Coronary artery (tissue), 2 donors: ENCODE data around the gene ACTR1A.

Experiments
- DNase-seq: peaks from one replicate; pipeline ENCODE4 v3.0.0-alpha.2; 2017; ENCODE audit warnings: low spot score
- H3K27ac ChIP-seq, 2 donors: fragments of 200-600 bp; sonication (generic); one replicate each; pipeline ENCODE4 v1.5.1; 2016 to 2019
- H3K4me3 ChIP-seq: fragments of 200-600 bp; sonication (generic); 2 replicates; pipeline ENCODE4 v1.5.1; 2016; ENCODE audit warnings: mild to moderate bottlenecking, moderate library complexity
- TF ChIP-seq, protein P1 (sequence below): fragments of 200-600 bp; sonication (generic); IDR thresholded peaks from one replicate; pipeline ENCODE4 v1.5.1; 2019; ENCODE audit warnings: antibody characterized with exemption

The ACTR1A gene

DNA sequence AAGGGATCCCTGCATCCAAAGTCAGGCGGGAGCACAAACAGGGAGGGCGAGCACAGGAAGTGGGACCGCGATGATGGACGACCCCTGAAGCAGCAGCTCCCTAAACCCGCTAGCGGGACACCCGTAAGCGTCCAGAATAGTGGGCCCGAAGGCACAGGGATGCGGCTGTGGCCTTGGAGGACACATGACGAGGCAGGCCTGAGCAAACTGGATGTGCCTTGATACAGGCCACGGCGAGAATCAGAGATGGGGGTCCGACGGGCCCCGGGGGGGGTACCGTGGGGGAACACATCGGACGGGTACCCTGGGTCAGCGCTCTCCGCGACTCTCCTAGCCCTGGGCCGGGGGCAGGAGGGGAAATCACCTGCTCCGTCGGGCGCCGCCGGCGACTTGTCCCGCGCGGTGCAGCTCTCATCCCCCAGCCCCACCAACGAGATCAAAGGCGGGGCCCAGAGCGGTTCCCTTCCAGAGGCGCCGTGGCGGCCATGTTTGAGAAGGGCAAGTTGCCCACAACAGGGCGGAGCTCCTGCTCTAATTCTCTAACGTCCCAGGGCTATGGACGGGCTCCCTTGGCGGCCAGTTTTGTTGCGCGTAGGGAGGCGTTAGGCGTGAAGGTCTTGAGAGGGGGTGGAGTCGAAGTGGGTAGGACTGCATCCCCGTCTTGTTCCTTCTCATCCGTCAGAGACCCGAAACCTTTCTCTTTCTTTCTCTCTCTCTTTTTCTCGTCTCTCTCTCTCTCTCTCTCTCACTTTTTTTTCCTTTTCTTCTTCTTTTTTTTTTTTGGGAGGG, 70.2 kb downstream of the ACTR1A start, which contains the start of gene CUEDC2:
Gene CUEDC2 (minus strand): TSS at position 413 of the 789 bp plus-strand sequence. CDS start 7,386 bp downstream, outside the sequence.
- TF ChIP-seq, protein P1, sequence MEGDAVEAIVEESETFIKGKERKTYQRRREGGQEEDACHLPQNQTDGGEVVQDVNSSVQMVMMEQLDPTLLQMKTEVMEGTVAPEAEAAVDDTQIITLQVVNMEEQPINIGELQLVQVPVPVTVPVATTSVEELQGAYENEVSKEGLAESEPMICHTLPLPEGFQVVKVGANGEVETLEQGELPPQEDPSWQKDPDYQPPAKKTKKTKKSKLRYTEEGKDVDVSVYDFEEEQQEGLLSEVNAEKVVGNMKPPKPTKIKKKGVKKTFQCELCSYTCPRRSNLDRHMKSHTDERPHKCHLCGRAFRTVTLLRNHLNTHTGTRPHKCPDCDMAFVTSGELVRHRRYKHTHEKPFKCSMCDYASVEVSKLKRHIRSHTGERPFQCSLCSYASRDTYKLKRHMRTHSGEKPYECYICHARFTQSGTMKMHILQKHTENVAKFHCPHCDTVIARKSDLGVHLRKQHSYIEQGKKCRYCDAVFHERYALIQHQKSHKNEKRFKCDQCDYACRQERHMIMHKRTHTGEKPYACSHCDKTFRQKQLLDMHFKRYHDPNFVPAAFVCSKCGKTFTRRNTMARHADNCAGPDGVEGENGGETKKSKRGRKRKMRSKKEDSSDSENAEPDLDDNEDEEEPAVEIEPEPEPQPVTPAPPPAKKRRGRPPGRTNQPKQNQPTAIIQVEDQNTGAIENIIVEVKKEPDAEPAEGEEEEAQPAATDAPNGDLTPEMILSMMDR, result no peak
- Histone ChIP-seq H3K4me3 (peak within 1 kb of the TSS; percentile 95), H3K27ac (peak within 1 kb of the TSS; percentile 69 to 90)
- peak; percentile 97 for DNase-seq

DNA sequence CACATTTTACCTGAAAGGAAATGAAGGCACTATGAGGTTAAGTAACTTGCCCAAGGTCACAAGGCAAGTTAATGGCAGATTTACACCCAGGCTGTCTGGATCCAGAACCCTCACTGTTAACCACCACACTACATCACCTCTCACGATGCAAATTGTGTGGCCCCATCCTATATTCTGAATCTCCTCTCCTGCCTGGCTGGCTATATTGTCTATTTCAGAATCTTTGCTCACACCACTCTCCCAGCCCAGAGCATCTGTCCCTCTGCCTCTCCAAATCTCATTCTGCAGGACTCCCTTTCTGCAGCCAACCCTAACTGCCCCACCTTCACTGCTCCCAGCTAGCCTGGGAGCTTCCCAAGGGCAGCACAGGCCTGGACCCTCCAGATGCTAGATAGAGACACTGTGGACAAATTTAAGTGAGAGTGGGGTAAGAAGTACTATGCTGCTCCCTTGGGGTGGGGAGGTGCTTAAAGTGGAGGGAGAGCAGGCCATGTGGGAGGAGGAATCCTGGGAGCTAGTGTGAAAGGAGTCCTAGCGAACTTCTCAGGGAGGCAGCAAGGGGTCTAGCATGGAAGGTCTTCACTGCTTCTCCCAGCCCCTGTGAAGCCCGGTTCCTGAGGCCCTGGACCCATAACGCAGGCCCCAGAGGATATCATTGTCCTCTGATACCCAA, 70.9 kb downstream of the ACTR1A start:
- Histone ChIP-seq H3K27ac (peak overlapping the region; percentile 69 to 90), H3K4me3 (peak overlapping the region; percentile 95)
- no peak for DNase-seq
- TF ChIP-seq, protein P1, result no peak

DNA sequence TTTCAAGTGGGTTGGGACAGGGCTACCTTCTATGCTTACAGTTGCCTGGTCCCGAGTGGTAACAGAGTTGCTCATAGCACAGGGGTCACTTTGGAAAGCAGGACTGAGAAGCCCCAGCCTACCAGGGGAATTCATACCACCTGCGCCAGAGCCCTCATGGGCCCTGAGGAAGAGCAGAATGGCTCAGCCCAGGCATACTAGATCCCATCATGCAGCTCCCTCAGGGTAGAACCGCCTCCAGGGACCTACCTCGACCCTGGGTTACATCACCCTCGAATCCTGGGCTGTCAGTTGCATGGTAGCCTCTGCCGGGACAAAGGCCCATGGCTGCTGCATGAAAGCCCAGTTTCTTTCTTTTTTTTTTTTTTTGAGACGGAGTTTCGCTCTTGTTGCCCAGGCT, 73.0 kb downstream of the ACTR1A start:
- Histone ChIP-seq H3K27ac (no peak overlapping the region), H3K4me3 (no peak overlapping the region)
- TF ChIP-seq, protein P1, result no peak
- DNase-seq, result no peak
